Measurements from ENCODE around the gene VCP.
A peak's percentile ranks its signal among the peaks of the same experiment; 100 is the strongest.

Gene VCP

GRCh38 chr9:35014517-35014916, 57.9 kb downstream of the VCP start:
- Histone ChIP-seq H3K36me3 (ENCODE audit: control insufficient read depth in 2 of 2, insufficient read depth in 1 of 2, low read length in 2 of 2) (no peaks in the 10 kb centered on the region), H3K4me1 (ENCODE audit: control insufficient read depth, insufficient read depth, low read length) (no peaks in the 10 kb centered on the region), H3K27ac (ENCODE audit: extremely low read depth, low read depth, low read length) (no peak overlapping the region), H3K9me3 (ENCODE audit: control insufficient read depth, insufficient read depth, low read depth, low read length) (no peaks in the 10 kb centered on the region), H3K4me3 (ENCODE audit: low read depth, low read length) (no peak overlapping the region)
- CTCF ChIA-PET = interaction anchor here (0.8 to 1.0 kb wide), 2 partner anchors 12 to 101 kb away, joined by 3 read pairs; partner anchors contain the start of gene ATOSB
- POLR2A ChIA-PET = no interaction called here
- TF ChIP-seq ZSCAN18 (tag by site-specific recombination; IDR thresholded peaks at IDR 0.05) (no peak), TRIM28 (IDR thresholded peaks at IDR 0.05; ENCODE audit: borderline replicate concordance, low read length) (no peak), ZNF776 (tag by site-specific recombination; IDR thresholded peaks at IDR 0.05; ENCODE audit: borderline replicate concordance) (no peak), YY2 (tag by site-specific recombination; IDR thresholded peaks at IDR 0.05) (no peak), ZNF664 (tag by site-specific recombination; IDR thresholded peaks at IDR 0.05) (no peak), ZNF404 (tag by site-specific recombination; IDR thresholded peaks at IDR 0.05) (no peak), ZNF121 (tag by site-specific recombination; IDR thresholded peaks at IDR 0.05) (no peak), ZNF677 (tag by site-specific recombination; IDR thresholded peaks at IDR 0.05) (no peak), ZNF341 (tag by site-specific recombination; IDR thresholded peaks at IDR 0.05; ENCODE audit: low read depth) (no peak)
- TF ChIP-seq, protein P1, sequence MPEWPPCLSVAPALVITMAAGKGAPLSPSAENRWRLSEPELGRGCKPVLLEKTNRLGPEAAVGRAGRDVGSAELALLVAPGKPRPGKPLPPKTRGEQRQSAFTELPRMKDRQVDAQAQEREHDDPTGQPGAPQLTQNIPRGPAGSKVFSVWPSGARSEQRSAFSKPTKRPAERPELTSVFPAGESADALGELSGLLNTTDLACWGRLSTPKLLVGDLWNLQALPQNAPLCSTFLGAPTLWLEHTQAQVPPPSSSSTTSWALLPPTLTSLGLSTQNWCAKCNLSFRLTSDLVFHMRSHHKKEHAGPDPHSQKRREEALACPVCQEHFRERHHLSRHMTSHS (tag by site-specific recombination; IDR thresholded peaks at IDR 0.05) = no peak

DNA sequence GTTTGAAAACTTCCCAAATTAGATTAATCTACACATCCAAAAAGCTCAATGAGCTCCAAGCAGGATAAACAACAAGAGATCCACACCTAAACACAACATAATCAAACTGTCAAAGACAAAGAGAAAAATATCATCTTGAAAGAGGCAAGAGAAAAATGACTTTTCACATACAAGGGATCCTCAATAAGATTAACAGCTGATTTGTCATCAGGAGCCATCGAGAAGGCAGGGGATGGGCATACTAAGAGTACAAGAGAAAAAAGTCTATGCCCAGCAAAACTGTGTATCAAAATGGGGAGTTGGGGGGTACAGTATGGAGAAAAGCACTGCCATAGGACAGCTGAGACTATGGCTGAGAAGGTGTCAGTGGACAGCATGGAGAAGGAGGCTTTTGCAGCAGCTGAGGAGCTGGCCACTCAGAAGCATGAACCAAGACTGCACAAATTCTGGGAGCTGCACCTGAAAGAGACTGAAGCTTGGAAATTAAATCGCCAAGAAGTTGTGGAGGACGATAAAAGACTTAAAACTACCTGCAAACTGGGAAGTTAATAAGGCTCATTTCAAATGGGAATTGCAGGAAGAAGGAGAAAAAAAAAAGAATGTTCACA, 62.0 kb downstream of the VCP start:
- Histone ChIP-seq H3K27ac (ENCODE audit: extremely low read depth, low read depth, low read length) (no peak overlapping the region), H3K4me3 (ENCODE audit: low read depth, low read length) (no peak overlapping the region), H3K36me3 (ENCODE audit: control insufficient read depth in 2 of 2, insufficient read depth in 1 of 2, low read length in 2 of 2) (no peaks in the 10 kb centered on the region), H3K9me3 (ENCODE audit: control insufficient read depth, insufficient read depth, low read depth, low read length) (no peaks in the 10 kb centered on the region), H3K4me1 (ENCODE audit: control insufficient read depth, insufficient read depth, low read length) (no peaks in the 10 kb centered on the region)
- POLR2A ChIA-PET = no interaction called here
- CTCF ChIA-PET = interaction anchor here (0.7 to 1.3 kb wide), 2 partner anchors 16 to 111 kb away, joined by 3 to 4 read pairs; no protein-coding TSS in a partner anchor
- TF ChIP-seq ZNF792 (tag by site-specific recombination; IDR thresholded peaks at IDR 0.05) (no peak), ZBTB7A (tag by site-specific recombination; IDR thresholded peaks at IDR 0.05; ENCODE audit: low read depth) (no peak), ZNF274 (IDR thresholded peaks at IDR 0.05; ENCODE audit: low read length) (no peak), ZNF274 (tag by site-specific recombination; IDR thresholded peaks at IDR 0.05; ENCODE audit: borderline replicate concordance) (no peak), ZNF791 (tag by site-specific recombination; IDR thresholded peaks at IDR 0.05) (peak; percentile 99), SETDB1 (IDR thresholded peaks at IDR 0.05; ENCODE audit: insufficient read length, low read length) (peak; percentile 95), KLF7 (tag by site-specific recombination; IDR thresholded peaks at IDR 0.05; ENCODE audit: borderline replicate concordance) (no peak), ZNF585B (tag by site-specific recombination; IDR thresholded peaks at IDR 0.05) (no peak), TRIM28 (IDR thresholded peaks at IDR 0.05; ENCODE audit: borderline replicate concordance, low read length) (peak; percentile 97), ZNF266 (tag by site-specific recombination; IDR thresholded peaks at IDR 0.05; ENCODE audit: low read depth) (no peak), ZNF692 (tag by site-specific recombination; IDR thresholded peaks at IDR 0.05) (no peak), ZNF660 (tag by site-specific recombination; IDR thresholded peaks at IDR 0.05) (no peak), ZNF621 (tag by site-specific recombination; IDR thresholded peaks at IDR 0.05) (no peak), ZNF548 (tag by site-specific recombination; IDR thresholded peaks at IDR 0.05) (no peak), RBAK (tag by site-specific recombination; IDR thresholded peaks at IDR 0.05) (no peak), ZNF654 (tag by site-specific recombination; IDR thresholded peaks at IDR 0.05; ENCODE audit: low read depth) (no peak), ZNF18 (tag by site-specific recombination; IDR thresholded peaks at IDR 0.05) (no peak)
- TF ChIP-seq, protein P1 (tag by site-specific recombination; IDR thresholded peaks at IDR 0.05) = no peak
